Measurements from ENCODE around the gene OXA1L. TPM values are rescaled to one million over a fixed set of nuclear protein-coding genes. Genes with fewer than 3 reads are reported as not detected.
A peak's percentile ranks its signal among the peaks of the same experiment; 100 is the strongest.
"Not testable (repeated sequence)": the region's sequence is repeated elsewhere in the genome, so short reads cannot be mapped to it uniquely, and the experiment has no call there.

OXA1L gene
- total RNA-seq, 1 experiment from 2014 or later: 138 TPM

GRCh38 chr14:22791301-22791700 lies 24.8 kb downstream of the OXA1L start (continued):
- TF ChIP-seq NFYB (CRISPR knock-in tag; conservative IDR thresholded peaks at IDR 0.05; ENCODE audit: low read depth) (no peak), NR3C1 (CRISPR knock-in tag; conservative IDR thresholded peaks at IDR 0.05; ENCODE audit: low read depth) (no peak), ZNF121 (CRISPR knock-in tag; IDR thresholded peaks at IDR 0.05) (no peak), MAX (CRISPR knock-in tag; IDR thresholded peaks at IDR 0.05) (no peak), ZMAT4 (CRISPR knock-in tag; IDR thresholded peaks at IDR 0.05) (no peak), ATF2 (CRISPR knock-in tag; IDR thresholded peaks at IDR 0.05; ENCODE audit: borderline replicate concordance, low read depth) (no peak)

- no peak overlapping the region for H3K27ac Mint-ChIP-seq
- CTCF ChIA-PET: no interaction called here
- peaks cover 4% of the 10 kb centered on the region for H3K9me3 Mint-ChIP-seq
- H3K4me1 Mint-ChIP-seq: peaks cover 10% of the 10 kb centered on the region
- H3K4me3 Mint-ChIP-seq: no peak overlapping the region
- ATAC-seq (no peak), DNase-seq (ENCODE audit: low spot score) (no peak)
- H3K36me3 Mint-ChIP-seq: peaks cover 4% of the 10 kb centered on the region; the same call in 1 of the 2 replicates
- H3K27me3 Mint-ChIP-seq (ENCODE audit: low read depth): no peaks in the 10 kb centered on the region; the same call in 1 of the 2 replicates
- POLR2A ChIA-PET: interaction anchor here (0.7 kb wide), 1 partner anchor 31 kb away, joined by 6 read pairs; no protein-coding TSS in a partner anchor
- no peak for TF ChIP-seq ZNF138 (CRISPR knock-in tag; conservative IDR thresholded peaks at IDR 0.05)
- no peak for TF ChIP-seq E2F5 (CRISPR knock-in tag; IDR thresholded peaks at IDR 0.05)
- TF ChIP-seq ZNF121 (CRISPR knock-in tag; IDR thresholded peaks at IDR 0.05): peak; percentile 21; the same call in 1 of the 2 replicates
Observed at GRCh38 chr14:22792158-22792557, 25.7 kb downstream of the OXA1L start.

- CTCF ChIA-PET: interaction anchor here (1.7 to 2.1 kb wide), 2 partner anchors 29 to 223 kb away, joined by 6 to 8 read pairs; no protein-coding TSS in a partner anchor
- H3K4me3 Mint-ChIP-seq; H3K9me3 Mint-ChIP-seq; DNase-seq (ENCODE audit: low spot score); H3K27me3 Mint-ChIP-seq (ENCODE audit: low read depth); ATAC-seq; H3K27ac Mint-ChIP-seq; H3K36me3 Mint-ChIP-seq: not testable (repeated sequence)
- H3K4me1 Mint-ChIP-seq: peaks cover 16% of the 10 kb centered on the region
- POLR2A ChIA-PET: interaction anchor here (0.7 kb wide), 1 partner anchor 382 kb away, joined by 5 read pairs; no protein-coding TSS in a partner anchor
Observed at GRCh38 chr14:22793550-22793949, 27.1 kb downstream of the OXA1L start.

GRCh38 chr14:22793976-22794375 lies 27.5 kb downstream of the OXA1L start:
- Mint-ChIP-seq H3K27ac (peak overlapping the region; percentile 60; the same call in 1 of the 2 replicates), H3K9me3 (peaks cover 4% of the 10 kb centered on the region), H3K27me3 (ENCODE audit: low read depth) (no peaks in the 10 kb centered on the region; the same call in 1 of the 2 replicates), H3K4me3 (no peak overlapping the region), H3K36me3 (peaks cover 4% of the 10 kb centered on the region; the same call in 1 of the 2 replicates), H3K4me1 (peaks cover 16% of the 10 kb centered on the region)
- DNase-seq (ENCODE audit: low spot score): no peak
- ATAC-seq: no peak
- ChIA-PET CTCF (interaction anchor here (1.7 to 2.1 kb wide), 2 partner anchors 29 to 224 kb away, joined by 6 to 8 read pairs; no protein-coding TSS in a partner anchor), POLR2A (no interaction called here)
- no peak for TF ChIP-seq ZNF281 (CRISPR knock-in tag; IDR thresholded peaks at IDR 0.05)
- no peak for TF ChIP-seq FOXP1 (CRISPR knock-in tag; IDR thresholded peaks at IDR 0.05; ENCODE audit: borderline replicate concordance)
- no peak for TF ChIP-seq STAT6 (CRISPR knock-in tag; conservative IDR thresholded peaks at IDR 0.05; ENCODE audit: low read depth)
- TF ChIP-seq ZNF317 (CRISPR knock-in tag; IDR thresholded peaks at IDR 0.05; ENCODE audit: borderline replicate concordance, low read depth): no peak
- no peak for TF ChIP-seq ZNF121 (CRISPR knock-in tag; IDR thresholded peaks at IDR 0.05)
- TF ChIP-seq NFE2L1 (CRISPR knock-in tag; IDR thresholded peaks at IDR 0.05): no peak
- TF ChIP-seq EMX1 (CRISPR knock-in tag; IDR thresholded peaks at IDR 0.05): no peak
- TF ChIP-seq NR3C1 (CRISPR knock-in tag; conservative IDR thresholded peaks at IDR 0.05; ENCODE audit: low read depth): no peak
- no peak for TF ChIP-seq E2F4 (CRISPR knock-in tag; IDR thresholded peaks at IDR 0.05; ENCODE audit: borderline replicate concordance, low read depth)
- no peak for TF ChIP-seq E2F5 (CRISPR knock-in tag; IDR thresholded peaks at IDR 0.05)

All from WTC11 (cell line).